Activated CD4-positive, alpha-beta memory T cell treated with anti-CD3 and anti-CD28 coated beads, Interleukin-2, amount 10 ng/mL, durations not matched to agents 7 days and 5 days (primary cell): Measurements from ENCODE around the gene CLEC11A. TPM values are rescaled to one million over a fixed set of nuclear protein-coding genes. Genes with fewer than 3 reads are reported as not detected.
A peak's percentile ranks its signal among the peaks of the same experiment; 100 is the strongest.

Experiments
- CTCF ChIA-PET: fragments of 350-600 bp; sonication (Branson Sonifier 250); formaldehyde crosslinking; loops from one replicate; lab custom pipeline; 2021; ENCODE audit warnings: antibody characterized with exemption, inconsistent platforms; lab: Charles Lee
- POLR2A ChIA-PET: fragments of 350-600 bp; sonication (Branson Sonifier 250); formaldehyde crosslinking; loops from one replicate; lab custom pipeline; 2021; ENCODE audit warnings: antibody characterized with exemption; lab: Charles Lee
- DNase-seq: peaks from one replicate; pipeline ENCODE4 v3.0.0-alpha.2; 2020
- H3K27ac Mint-ChIP-seq: one replicate; pipeline ENCODE4 v1.8.0; 2021; ENCODE audit warnings: mild to moderate bottlenecking, mixed read lengths
- H3K27me3 Mint-ChIP-seq: one replicate; pipeline ENCODE4 v1.8.0; 2021; ENCODE audit warnings: mixed read lengths
- H3K36me3 Mint-ChIP-seq: one replicate; pipeline ENCODE4 v1.8.0; 2021; ENCODE audit warnings: low read depth, mixed read lengths
- H3K4me1 Mint-ChIP-seq: one replicate; pipeline ENCODE4 v1.8.0; 2021; ENCODE audit warnings: mixed read lengths
- H3K4me3 Mint-ChIP-seq: one replicate; pipeline ENCODE4 v1.8.0; 2021; ENCODE audit warnings: mild to moderate bottlenecking, mixed read lengths
- H3K9me3 Mint-ChIP-seq: one replicate; pipeline ENCODE4 v1.8.0; 2021; ENCODE audit warnings: mixed read lengths
- total RNA-seq, 2 experiments: library from RNA; stranded (reverse); gene quantifications; one replicate each; pipeline ENCODE4 v1.2.3, GENCODE V29; 2021

The CLEC11A gene
- total RNA-seq, 2 experiments from 2014 or later: 0.43 to 0.65 TPM

GRCh38 chr19:50696094-50696483, 27.1 kb upstream of the CLEC11A start:
- Mint-ChIP-seq H3K4me1 (no peaks in the 10 kb centered on the region), H3K27ac (no peak overlapping the region), H3K36me3 (no peaks in the 10 kb centered on the region), H3K4me3 (no peak overlapping the region), H3K27me3 (peaks cover 26% of the 10 kb centered on the region), H3K9me3 (no peaks in the 10 kb centered on the region)
- CTCF ChIA-PET: no interaction called here
- no peak for DNase-seq
- POLR2A ChIA-PET: no interaction called here

DNA sequence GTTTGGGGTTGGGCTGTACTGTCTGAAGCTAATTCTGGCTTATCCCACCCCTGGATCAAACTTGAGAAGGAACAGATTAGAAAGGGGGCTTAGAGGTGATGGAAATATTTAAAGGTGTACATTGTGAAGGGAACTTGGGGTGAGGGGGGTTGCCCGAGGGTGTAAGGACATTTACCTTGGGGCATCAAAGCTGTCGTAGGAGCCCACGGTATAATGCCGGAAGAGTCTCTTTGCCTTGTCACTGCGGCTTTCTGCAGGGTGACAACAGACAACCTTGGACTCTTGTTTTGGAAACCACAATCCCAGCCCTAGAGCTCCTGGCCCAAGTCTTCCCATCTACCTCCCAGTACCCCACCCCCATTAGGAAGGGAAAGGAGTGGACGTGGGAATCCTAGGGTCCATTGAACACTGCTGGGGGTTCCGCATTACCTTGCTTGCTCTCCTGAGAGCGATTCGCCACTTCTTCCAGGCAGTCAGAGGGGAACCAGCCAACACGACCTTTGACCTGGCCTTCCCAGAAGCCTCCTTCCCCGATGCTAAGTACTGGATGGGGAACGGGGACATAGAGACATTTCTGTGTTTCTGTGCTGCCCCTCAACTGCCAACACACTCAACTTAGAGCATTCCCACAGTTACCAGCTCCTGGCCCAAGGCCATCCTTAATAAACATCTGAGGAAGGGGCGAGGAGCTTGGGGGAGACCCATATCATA, 25.6 kb upstream of the CLEC11A start:
- Mint-ChIP-seq H3K4me1 (no peaks in the 10 kb centered on the region), H3K9me3 (no peaks in the 10 kb centered on the region), H3K27ac (no peak overlapping the region), H3K4me3 (no peak overlapping the region), H3K36me3 (no peaks in the 10 kb centered on the region), H3K27me3 (peaks cover 20% of the 10 kb centered on the region)
- DNase-seq: no peak
- POLR2A ChIA-PET: no interaction called here
- CTCF ChIA-PET: no interaction called here

- ChIA-PET CTCF (no interaction called here), POLR2A (no interaction called here)
- H3K4me1 Mint-ChIP-seq: peaks cover 2% of the 10 kb centered on the region
- H3K36me3 Mint-ChIP-seq: no peaks in the 10 kb centered on the region
- H3K9me3 Mint-ChIP-seq: no peaks in the 10 kb centered on the region
- no peak overlapping the region for H3K4me3 Mint-ChIP-seq
- no peak overlapping the region for H3K27ac Mint-ChIP-seq
- no peak for DNase-seq
- H3K27me3 Mint-ChIP-seq: peaks cover 15% of the 10 kb centered on the region
Measured at GRCh38 chr19:50701367-50701985, 21.7 kb upstream of the CLEC11A start.

GRCh38 chr19:50702158-50702870, 20.9 kb upstream of the CLEC11A start:
- Mint-ChIP-seq H3K4me3 (no peak overlapping the region), H3K27ac (no peak overlapping the region), H3K36me3 (no peaks in the 10 kb centered on the region), H3K27me3 (peaks cover 14% of the 10 kb centered on the region), H3K9me3 (no peaks in the 10 kb centered on the region), H3K4me1 (peaks cover 2% of the 10 kb centered on the region)
- CTCF ChIA-PET: no interaction called here
- POLR2A ChIA-PET: no interaction called here
- no peak for DNase-seq

- H3K27me3 Mint-ChIP-seq: peaks cover 14% of the 10 kb centered on the region
- H3K4me3 Mint-ChIP-seq: no peak overlapping the region
- ChIA-PET POLR2A (no interaction called here), CTCF (no interaction called here)
- no peak for DNase-seq
- H3K4me1 Mint-ChIP-seq: peaks cover 2% of the 10 kb centered on the region
- no peak overlapping the region for H3K27ac Mint-ChIP-seq
- H3K9me3 Mint-ChIP-seq: no peaks in the 10 kb centered on the region
- H3K36me3 Mint-ChIP-seq: no peaks in the 10 kb centered on the region
Measured at GRCh38 chr19:50702871-50703829, 20.0 kb upstream of the CLEC11A start.

- POLR2A ChIA-PET: no interaction called here
Measured at GRCh38 chr19:50703915-50704796, 19.0 kb upstream of the CLEC11A start.

GRCh38 chr19:50705422-50706019, 17.6 kb upstream of the CLEC11A start:
- ChIA-PET POLR2A (no interaction called here), CTCF (interaction anchor here (1.0 to 1.2 kb wide), 3 partner anchors 11 to 74 kb away, joined by 3 read pairs; no protein-coding TSS in a partner anchor)
- H3K4me1 Mint-ChIP-seq: peaks cover 2% of the 10 kb centered on the region
- H3K27me3 Mint-ChIP-seq: peaks cover 10% of the 10 kb centered on the region
- DNase-seq: peak; percentile 33
- H3K27ac Mint-ChIP-seq: no peak overlapping the region
- no peaks in the 10 kb centered on the region for H3K36me3 Mint-ChIP-seq
- H3K4me3 Mint-ChIP-seq: no peak overlapping the region
- no peaks in the 10 kb centered on the region for H3K9me3 Mint-ChIP-seq

More at GRCh38 chr19:50703915-50704796, 19.0 kb upstream of the CLEC11A start:
- Mint-ChIP-seq H3K36me3 (no peaks in the 10 kb centered on the region), H3K4me3 (no peak overlapping the region), H3K4me1 (peaks cover 2% of the 10 kb centered on the region), H3K27me3 (peaks cover 13% of the 10 kb centered on the region), H3K27ac (no peak overlapping the region), H3K9me3 (no peaks in the 10 kb centered on the region)
- CTCF ChIA-PET: no interaction called here
- no peak for DNase-seq

- Mint-ChIP-seq H3K27ac (no peak overlapping the region), H3K9me3 (no peaks in the 10 kb centered on the region), H3K4me1 (peaks cover 2% of the 10 kb centered on the region), H3K4me3 (no peak overlapping the region), H3K36me3 (no peaks in the 10 kb centered on the region), H3K27me3 (peaks cover 10% of the 10 kb centered on the region)
- POLR2A ChIA-PET: no interaction called here
- no peak for DNase-seq
- CTCF ChIA-PET: interaction anchor here (1.0 to 1.2 kb wide), 2 partner anchors 11 to 15 kb away, joined by 3 read pairs; no protein-coding TSS in a partner anchor
Measured at GRCh38 chr19:50706387-50706786, 16.8 kb upstream of the CLEC11A start.

DNA sequence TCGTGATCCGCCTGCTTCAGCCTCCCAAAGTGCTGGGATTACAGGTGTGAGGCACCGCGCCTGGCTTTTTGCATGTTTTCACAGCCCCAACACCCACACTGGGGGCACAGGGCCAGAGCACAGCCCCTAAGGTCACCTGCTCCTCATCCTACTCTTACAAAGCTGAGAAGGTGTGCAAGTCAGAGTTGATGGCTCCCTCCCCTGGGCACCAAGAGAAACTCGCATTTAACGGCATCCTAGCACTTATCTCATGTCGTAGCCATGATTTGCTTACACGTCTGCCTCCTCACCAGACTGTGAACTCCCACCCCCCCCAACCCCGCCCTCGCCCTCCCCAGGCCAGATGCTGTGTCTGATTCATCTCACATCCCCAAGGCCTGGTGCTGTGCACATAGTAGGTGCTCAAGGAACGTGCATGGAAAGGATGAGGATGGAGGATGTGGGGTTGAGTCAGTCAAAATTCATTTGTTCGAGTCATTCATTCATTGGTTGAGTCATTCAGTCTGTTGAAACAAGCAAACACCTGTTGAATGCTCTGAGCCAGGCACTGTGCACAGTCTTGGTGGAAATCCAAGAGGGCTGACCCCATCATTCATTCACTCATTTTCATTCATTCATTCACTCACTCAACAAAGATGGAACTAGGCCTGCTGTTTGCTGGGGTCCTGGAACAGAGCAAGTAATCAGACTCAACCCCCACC, 14.8 kb upstream of the CLEC11A start:
- Mint-ChIP-seq H3K4me3 (no peak overlapping the region), H3K36me3 (no peaks in the 10 kb centered on the region), H3K4me1 (peaks cover 4% of the 10 kb centered on the region), H3K27ac (no peak overlapping the region), H3K9me3 (no peaks in the 10 kb centered on the region), H3K27me3 (peaks cover 15% of the 10 kb centered on the region)
- ChIA-PET POLR2A (no interaction called here), CTCF (no interaction called here)
- DNase-seq: no peak

- Mint-ChIP-seq H3K4me1 (peaks cover 2% of the 10 kb centered on the region), H3K4me3 (no peak overlapping the region), H3K36me3 (no peaks in the 10 kb centered on the region), H3K9me3 (no peaks in the 10 kb centered on the region), H3K27ac (no peak overlapping the region), H3K27me3 (peaks cover 14% of the 10 kb centered on the region)
- POLR2A ChIA-PET: no interaction called here
- no peak for DNase-seq
- CTCF ChIA-PET: interaction anchor here (1.1 kb wide), 1 partner anchor 15 kb away, joined by 3 read pairs; no protein-coding TSS in a partner anchor
Measured at GRCh38 chr19:50710094-50710493, 13.1 kb upstream of the CLEC11A start.

DNA sequence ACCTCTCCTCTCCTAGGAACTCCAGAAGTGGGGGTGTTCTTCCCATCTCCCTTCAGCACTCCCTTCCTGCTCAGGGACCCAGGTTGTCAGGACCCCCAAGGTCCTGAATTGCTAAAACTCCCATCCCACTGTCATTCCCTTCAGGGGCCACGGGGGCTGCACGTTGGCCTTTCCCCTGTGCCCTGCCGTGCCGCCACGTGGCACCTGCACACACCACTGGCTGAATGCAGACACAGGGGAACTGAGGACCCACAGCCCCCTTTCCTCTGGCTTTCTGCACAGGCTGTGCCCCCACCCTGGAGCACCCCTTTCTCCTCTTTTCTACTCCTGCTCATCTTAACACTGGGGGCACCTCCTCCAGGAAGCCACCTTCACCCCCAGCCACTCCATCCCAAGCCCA, 12.6 kb upstream of the CLEC11A start:
- no peaks in the 10 kb centered on the region for H3K36me3 Mint-ChIP-seq
- H3K4me3 Mint-ChIP-seq: no peak overlapping the region
- no peaks in the 10 kb centered on the region for H3K9me3 Mint-ChIP-seq
- ChIA-PET CTCF (interaction anchor here (1.1 kb wide), 1 partner anchor 14 kb away, joined by 3 read pairs; no protein-coding TSS in a partner anchor), POLR2A (no interaction called here)
- H3K27ac Mint-ChIP-seq: no peak overlapping the region
- H3K27me3 Mint-ChIP-seq: peaks cover 11% of the 10 kb centered on the region
- DNase-seq: no peak
- peaks cover 2% of the 10 kb centered on the region for H3K4me1 Mint-ChIP-seq
